ENCODE measurements around the gene RNF183.

DNA sequence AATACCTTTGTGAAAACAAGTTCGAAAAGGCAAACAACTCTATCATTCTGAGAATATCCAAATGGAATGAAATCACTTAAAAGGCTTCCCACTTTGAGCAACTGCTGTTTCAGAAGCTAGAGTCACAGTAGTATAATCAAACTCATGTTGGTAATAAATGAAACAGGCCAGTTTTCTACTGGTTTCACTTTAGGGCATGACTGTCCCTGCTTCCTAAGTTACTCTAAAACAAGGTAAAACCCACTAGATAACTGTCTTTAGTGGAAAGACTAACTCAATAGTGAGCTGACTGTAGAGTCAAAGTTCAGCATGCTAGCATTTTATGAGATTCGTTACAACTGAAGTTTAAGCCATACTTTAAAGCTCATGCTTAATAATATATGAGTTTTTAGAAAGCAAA, 33.8 kb downstream of the RNF183 start:
- TF ChIP-seq, protein P1, sequence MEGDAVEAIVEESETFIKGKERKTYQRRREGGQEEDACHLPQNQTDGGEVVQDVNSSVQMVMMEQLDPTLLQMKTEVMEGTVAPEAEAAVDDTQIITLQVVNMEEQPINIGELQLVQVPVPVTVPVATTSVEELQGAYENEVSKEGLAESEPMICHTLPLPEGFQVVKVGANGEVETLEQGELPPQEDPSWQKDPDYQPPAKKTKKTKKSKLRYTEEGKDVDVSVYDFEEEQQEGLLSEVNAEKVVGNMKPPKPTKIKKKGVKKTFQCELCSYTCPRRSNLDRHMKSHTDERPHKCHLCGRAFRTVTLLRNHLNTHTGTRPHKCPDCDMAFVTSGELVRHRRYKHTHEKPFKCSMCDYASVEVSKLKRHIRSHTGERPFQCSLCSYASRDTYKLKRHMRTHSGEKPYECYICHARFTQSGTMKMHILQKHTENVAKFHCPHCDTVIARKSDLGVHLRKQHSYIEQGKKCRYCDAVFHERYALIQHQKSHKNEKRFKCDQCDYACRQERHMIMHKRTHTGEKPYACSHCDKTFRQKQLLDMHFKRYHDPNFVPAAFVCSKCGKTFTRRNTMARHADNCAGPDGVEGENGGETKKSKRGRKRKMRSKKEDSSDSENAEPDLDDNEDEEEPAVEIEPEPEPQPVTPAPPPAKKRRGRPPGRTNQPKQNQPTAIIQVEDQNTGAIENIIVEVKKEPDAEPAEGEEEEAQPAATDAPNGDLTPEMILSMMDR (IDR thresholded peaks at IDR 0.05 in 4 of 5, conservative IDR thresholded peaks at IDR 0.05 in 1 of 5), result no peak
- TF ChIP-seq POLR2A (IDR thresholded peaks at IDR 0.05), result no peak

Measured in gastrocnemius medialis (tissue), 4 donors.